Measurements from ENCODE around the gene FASTKD3. TPM values are rescaled to one million over a fixed set of nuclear protein-coding genes. Genes with fewer than 3 reads are reported as not detected.

Gene FASTKD3
- total RNA-seq, 1 experiment from 2014 or later: 21.1 TPM

Other genes with a start within 250 kb of the FASTKD3 start
- not detected in 2 replicates for gene CFAP90, start 17.9 kb downstream of the FASTKD3 start, total RNA-seq (2014; rRNA removed; shearing (Covaris generic))
- 20.4 and 22.3 TPM in 2 replicates for gene MTRR, start 117 bp upstream of the FASTKD3 start, total RNA-seq (2014; rRNA removed; shearing (Covaris generic))

Data from RPMI7951 (cell line).